Astrocyte of the cerebellum (primary cell): ENCODE data around the gene LIN52.

Experiments used
- DNase-seq: peaks from one replicate; pipeline ENCODE4 v3.0.0-alpha.2; 2011; ENCODE audit warnings: low read depth
- H3K4me3 ChIP-seq: 2 replicates; pipeline ENCODE4 v1.5.1; 2011; ENCODE audit warnings: mild to moderate bottlenecking, low read depth, low read length, moderate library complexity
- in situ Hi-C: cut with HindIII; loops from 2 replicates; pipeline ENCODE4 v1.10.0; 2017; ENCODE audit warnings: low sequenced_read_pairs
- TF ChIP-seq, protein P1 (sequence below): IDR thresholded peaks from 2 replicates; pipeline ENCODE4 v1.5.1; 2012; ENCODE audit warnings: low read length, low read depth, moderate library complexity, mild to moderate bottlenecking; ENCODE audit errors: missing control alignments

The LIN52 gene

DNA sequence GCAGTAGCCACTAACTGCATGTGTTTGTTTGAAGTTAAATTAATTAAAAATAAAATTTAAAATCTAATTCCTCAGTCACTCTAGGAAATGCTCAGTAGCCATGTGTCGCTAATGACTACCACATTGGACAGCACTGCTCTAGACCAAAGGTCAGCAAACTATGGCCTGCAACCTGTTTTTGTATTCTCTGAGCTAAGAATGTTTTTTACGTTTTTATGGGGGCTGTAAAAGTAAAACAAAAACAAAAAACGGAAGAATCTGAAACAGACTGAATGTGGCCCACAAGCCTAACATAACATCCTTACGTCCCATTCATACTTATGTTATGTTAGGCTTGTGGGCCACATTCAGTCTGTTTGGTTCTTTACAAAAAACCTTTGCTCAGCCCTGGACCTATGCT, 57.8 kb downstream of the LIN52 start:
- in situ Hi-C loops = no loop called here
- H3K4me3 ChIP-seq = no peak overlapping the region
- TF ChIP-seq, protein P1, sequence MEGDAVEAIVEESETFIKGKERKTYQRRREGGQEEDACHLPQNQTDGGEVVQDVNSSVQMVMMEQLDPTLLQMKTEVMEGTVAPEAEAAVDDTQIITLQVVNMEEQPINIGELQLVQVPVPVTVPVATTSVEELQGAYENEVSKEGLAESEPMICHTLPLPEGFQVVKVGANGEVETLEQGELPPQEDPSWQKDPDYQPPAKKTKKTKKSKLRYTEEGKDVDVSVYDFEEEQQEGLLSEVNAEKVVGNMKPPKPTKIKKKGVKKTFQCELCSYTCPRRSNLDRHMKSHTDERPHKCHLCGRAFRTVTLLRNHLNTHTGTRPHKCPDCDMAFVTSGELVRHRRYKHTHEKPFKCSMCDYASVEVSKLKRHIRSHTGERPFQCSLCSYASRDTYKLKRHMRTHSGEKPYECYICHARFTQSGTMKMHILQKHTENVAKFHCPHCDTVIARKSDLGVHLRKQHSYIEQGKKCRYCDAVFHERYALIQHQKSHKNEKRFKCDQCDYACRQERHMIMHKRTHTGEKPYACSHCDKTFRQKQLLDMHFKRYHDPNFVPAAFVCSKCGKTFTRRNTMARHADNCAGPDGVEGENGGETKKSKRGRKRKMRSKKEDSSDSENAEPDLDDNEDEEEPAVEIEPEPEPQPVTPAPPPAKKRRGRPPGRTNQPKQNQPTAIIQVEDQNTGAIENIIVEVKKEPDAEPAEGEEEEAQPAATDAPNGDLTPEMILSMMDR = no peak
- no peak for DNase-seq

DNA sequence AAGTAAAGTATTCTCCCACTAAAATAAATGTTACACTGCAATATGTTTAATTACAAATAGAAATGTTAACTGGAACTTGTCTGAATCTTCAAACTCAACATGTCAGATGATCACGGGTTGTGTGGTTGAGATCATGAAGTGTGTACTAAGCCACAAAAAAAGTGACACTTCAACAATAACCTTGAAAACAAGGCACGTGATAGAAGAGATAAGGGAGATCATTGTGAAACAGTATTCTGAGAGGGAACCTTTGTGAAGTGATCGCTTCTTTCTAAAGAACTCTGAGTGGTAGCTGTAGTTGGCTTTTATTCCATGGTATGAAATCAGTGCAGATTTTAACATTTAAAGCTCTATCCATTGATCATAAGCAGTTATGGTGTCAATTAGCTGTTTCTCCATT, 60.0 kb downstream of the LIN52 start:
- H3K4me3 ChIP-seq = no peak overlapping the region
- DNase-seq = no peak
- TF ChIP-seq, protein P1 = no peak
- in situ Hi-C loops = no loop called here

DNA sequence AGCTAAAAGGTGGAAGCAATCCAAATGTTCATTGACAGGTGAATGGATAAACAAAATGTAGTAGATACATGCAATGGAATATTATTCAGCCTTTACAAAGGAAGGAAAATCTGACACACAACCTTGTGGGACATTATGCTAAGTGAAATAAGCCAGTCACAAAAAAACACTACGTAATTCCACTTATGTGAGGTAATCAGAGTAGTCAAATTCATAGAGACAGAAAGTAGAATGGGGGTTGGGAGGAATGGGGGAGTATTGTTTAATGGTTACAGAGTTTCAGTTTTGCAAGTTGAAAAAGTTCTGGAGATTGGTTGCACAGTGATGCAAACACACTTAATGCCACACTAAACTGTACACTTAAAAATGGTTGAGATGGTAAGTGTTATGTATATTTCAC, 62.8 kb downstream of the LIN52 start:
- in situ Hi-C loops = no loop called here
- no peak for DNase-seq
- H3K4me3 ChIP-seq = no peak overlapping the region
- TF ChIP-seq, protein P1 = no peak

DNA sequence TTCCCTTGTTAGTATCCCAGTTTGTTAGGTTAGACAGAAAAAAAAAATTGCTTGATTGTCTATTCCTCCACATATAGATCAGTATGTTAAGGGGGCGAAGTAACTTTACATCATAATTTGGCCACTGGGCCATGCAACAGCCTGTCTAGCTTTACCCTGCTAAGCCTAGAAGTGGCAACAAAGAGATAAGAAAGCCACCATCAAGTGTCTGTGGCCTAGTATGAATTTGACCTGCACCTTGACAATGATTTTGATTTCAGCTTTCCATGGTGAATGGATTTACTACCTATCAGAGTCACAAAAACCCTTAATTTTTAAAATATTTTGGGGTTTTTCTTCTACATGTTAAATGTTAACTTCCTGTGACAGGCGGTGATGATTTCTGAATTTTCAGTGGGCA, 63.9 kb downstream of the LIN52 start:
- in situ Hi-C loops = no loop called here
- TF ChIP-seq, protein P1 = no peak
- H3K4me3 ChIP-seq = no peak overlapping the region
- DNase-seq = no peak

DNA sequence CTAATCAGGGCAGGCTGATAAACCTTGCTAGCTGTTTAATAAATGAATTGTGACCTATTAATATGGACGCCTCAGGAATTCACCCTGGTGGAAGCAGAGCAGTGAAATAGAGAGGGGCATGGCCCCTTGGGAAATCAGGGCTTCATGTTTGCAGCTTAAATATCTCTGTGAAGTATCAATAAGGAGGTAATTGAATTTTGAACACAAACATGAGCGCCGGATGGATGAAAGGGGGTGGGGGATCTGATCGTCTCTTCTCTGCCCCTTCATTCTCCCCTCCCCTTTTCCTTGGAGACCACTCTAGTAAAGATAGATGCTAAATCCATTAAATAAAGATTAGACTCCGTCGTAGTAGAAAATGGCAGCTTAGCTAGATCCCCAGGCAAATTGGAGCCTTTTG, 70.5 kb downstream of the LIN52 start:
- DNase-seq = no peak
- TF ChIP-seq, protein P1 = no peak
- H3K4me3 ChIP-seq = no peak overlapping the region
- in situ Hi-C loops = no loop called here

DNA sequence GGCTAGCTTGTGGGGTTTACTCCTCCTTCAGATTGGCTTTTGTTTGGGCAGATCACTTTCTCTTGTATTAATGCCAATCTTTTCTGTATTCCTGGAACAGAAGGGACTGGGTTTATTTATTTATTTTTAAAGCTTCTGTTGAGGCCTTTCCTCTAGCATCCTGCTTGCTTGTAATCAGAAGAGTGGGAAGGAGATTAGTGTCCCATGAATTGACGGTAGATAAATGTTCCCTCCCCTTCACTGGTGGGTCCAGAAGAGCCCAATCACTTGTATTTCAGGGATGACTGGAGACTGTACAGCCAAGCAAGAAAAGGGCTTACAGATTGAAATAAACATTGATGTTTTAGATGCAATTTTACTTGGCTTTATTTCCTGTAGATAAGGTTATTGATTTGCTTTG, 71.0 kb downstream of the LIN52 start:
- DNase-seq = no peak
- in situ Hi-C loops = no loop called here
- TF ChIP-seq, protein P1 = no peak

DNA sequence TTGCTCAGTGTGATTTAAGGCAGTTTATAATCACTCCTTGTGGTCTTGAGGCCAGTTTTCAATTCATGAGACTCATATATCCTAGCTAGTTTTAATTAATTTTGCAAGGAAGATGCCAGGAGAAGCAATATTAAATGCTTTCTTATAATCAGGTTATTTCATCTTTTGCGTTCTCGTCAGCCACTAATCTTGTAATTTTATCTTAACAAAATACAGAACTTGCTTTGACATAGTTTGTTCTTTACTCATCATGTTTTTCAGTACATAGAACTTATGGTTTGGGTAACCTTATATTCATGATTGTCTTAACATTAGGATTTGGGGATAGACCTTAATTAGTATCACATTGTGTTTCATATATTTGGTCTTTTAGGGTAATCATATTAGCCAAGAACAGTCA, 76.0 kb downstream of the LIN52 start:
- in situ Hi-C loops = no loop called here
- TF ChIP-seq, protein P1 = no peak
- DNase-seq = no peak
- no peak overlapping the region for H3K4me3 ChIP-seq

More for the DNA sequence above, 71.0 kb downstream of the LIN52 start:
- no peak overlapping the region for H3K4me3 ChIP-seq
